Activated B cell treated with CpG ODN at 0.5 μM for 24 hours (primary cell): ENCODE data around the gene GLE1. TPM values are rescaled to one million over a fixed set of nuclear protein-coding genes. Genes with fewer than 3 reads are reported as not detected.
"Not testable (repeated sequence)": the region's sequence is repeated elsewhere in the genome, so short reads cannot be mapped to it uniquely, and the experiment has no call there.

Source experiments
- ATAC-seq: fragments of 200-7000 bp; cut with Tn5 transposase; one replicate; pipeline ENCODE4 v1.10.0; 2021; ENCODE audit warnings: low read depth, mild to moderate bottlenecking, moderate library complexity
- CTCF ChIA-PET: fragments of 350-600 bp; sonication (Branson Sonifier 250); formaldehyde crosslinking; loops from one replicate; lab custom pipeline; 2021; ENCODE audit warnings: antibody characterized with exemption; lab: Charles Lee
- POLR2A ChIA-PET: fragments of 350-600 bp; sonication (Branson Sonifier 250); formaldehyde crosslinking; loops from one replicate; lab custom pipeline; 2021; ENCODE audit warnings: antibody characterized with exemption; lab: Charles Lee
- DNase-seq: peaks from one replicate; pipeline ENCODE4 v3.0.0; 2022
- H3K27ac Mint-ChIP-seq: one replicate; pipeline ENCODE4 v1.8.0; 2020; ENCODE audit warnings: mixed read lengths
- H3K27me3 Mint-ChIP-seq: one replicate; pipeline ENCODE4 v1.8.0; 2021; ENCODE audit warnings: mixed read lengths
- H3K36me3 Mint-ChIP-seq: one replicate; pipeline ENCODE4 v1.8.0; 2021; ENCODE audit warnings: low read depth, mixed read lengths
- H3K4me1 Mint-ChIP-seq: one replicate; pipeline ENCODE4 v1.8.0; 2021; ENCODE audit warnings: mixed read lengths
- H3K4me3 Mint-ChIP-seq: one replicate; pipeline ENCODE4 v1.8.0; 2020; ENCODE audit warnings: mild to moderate bottlenecking, mixed read lengths
- H3K9me3 Mint-ChIP-seq: one replicate; pipeline ENCODE4 v1.8.0; 2020; ENCODE audit warnings: mixed read lengths
- intact Hi-C: fragments of 100-400 bp; cut with micrococcal nuclease; formaldehyde crosslinking; loops from one replicate; pipeline ENCODE4 v1.15.1; 2024
- total RNA-seq: library from RNA; stranded (reverse); gene quantifications from 2 replicates; pipeline ENCODE4 v1.2.3, GENCODE V29; 2022
- TF ChIP-seq, protein P1 (sequence below): fragments of 200-600 bp; IDR thresholded peaks from one replicate; pipeline ENCODE4 v1.8.0; 2022; ENCODE audit warnings: antibody characterized with exemption, mild to moderate bottlenecking

Gene GLE1
- total RNA-seq, 1 donor from 2014 or later: 31.8 TPM

- CTCF ChIA-PET: no interaction called here
- Mint-ChIP-seq H3K36me3 (peaks cover 38% of the 10 kb centered on the region), H3K9me3 (no peaks in the 10 kb centered on the region), H3K27me3 (no peaks in the 10 kb centered on the region), H3K27ac (no peak overlapping the region), H3K4me3 (peak overlapping the region; percentile 99), H3K4me1 (peaks cover 24% of the 10 kb centered on the region)
- POLR2A ChIA-PET: no interaction called here
- no peak for ATAC-seq
- DNase-seq: no peak
- TF ChIP-seq, protein P1, sequence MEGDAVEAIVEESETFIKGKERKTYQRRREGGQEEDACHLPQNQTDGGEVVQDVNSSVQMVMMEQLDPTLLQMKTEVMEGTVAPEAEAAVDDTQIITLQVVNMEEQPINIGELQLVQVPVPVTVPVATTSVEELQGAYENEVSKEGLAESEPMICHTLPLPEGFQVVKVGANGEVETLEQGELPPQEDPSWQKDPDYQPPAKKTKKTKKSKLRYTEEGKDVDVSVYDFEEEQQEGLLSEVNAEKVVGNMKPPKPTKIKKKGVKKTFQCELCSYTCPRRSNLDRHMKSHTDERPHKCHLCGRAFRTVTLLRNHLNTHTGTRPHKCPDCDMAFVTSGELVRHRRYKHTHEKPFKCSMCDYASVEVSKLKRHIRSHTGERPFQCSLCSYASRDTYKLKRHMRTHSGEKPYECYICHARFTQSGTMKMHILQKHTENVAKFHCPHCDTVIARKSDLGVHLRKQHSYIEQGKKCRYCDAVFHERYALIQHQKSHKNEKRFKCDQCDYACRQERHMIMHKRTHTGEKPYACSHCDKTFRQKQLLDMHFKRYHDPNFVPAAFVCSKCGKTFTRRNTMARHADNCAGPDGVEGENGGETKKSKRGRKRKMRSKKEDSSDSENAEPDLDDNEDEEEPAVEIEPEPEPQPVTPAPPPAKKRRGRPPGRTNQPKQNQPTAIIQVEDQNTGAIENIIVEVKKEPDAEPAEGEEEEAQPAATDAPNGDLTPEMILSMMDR: no peak
- intact Hi-C loops: loop anchor here (1.0 to 5.0 kb wide), 7 partner anchors 48 to 437 kb away; partner anchors contain the start of genes COQ4, KYAT1, NAIF1 and ODF2
Measured at GRCh38 chr9:128503870-128504269, 649 bp upstream of the GLE1 start.

DNA sequence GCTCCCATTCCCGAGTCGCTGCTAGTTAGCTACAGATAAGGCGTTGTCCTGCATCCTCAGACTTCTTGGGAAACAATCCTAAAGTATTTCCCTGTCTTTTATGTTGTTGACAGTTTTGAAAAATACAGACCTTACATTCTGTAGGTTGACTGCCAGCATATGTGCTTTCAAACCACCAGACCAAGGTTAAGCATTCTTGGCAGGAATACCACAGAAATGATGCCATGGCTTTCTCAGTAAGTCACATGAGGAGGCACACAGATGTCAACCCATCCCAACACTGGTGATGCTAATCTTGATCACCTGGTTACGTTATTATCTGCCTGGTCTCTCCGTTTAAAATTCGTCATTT lies 871 bp downstream of the GLE1 start:
- ChIA-PET CTCF (no interaction called here), POLR2A (interaction anchor here (0.6 to 2.8 kb wide), 6 partner anchors 11 to 197 kb away, joined by 3 to 21 read pairs (median 7); partner anchors contain the start of genes CERCAM, ODF2, SPTAN1 and URM1)
- DNase-seq (no peak), ATAC-seq (no peak)
- Mint-ChIP-seq H3K27ac (peak overlapping the region; percentile 98), H3K4me3 (peak overlapping the region; percentile 99), H3K36me3 (peaks cover 35% of the 10 kb centered on the region), H3K4me1 (peaks cover 24% of the 10 kb centered on the region), H3K9me3 (no peaks in the 10 kb centered on the region), H3K27me3 (no peaks in the 10 kb centered on the region)
- intact Hi-C loops: loop anchor here (1.0 to 5.0 kb wide), 6 partner anchors 47 to 375 kb away; partner anchors contain the start of genes COQ4, GOLGA2, KYAT1 and SPTAN1
- TF ChIP-seq, protein P1: no peak

DNA sequence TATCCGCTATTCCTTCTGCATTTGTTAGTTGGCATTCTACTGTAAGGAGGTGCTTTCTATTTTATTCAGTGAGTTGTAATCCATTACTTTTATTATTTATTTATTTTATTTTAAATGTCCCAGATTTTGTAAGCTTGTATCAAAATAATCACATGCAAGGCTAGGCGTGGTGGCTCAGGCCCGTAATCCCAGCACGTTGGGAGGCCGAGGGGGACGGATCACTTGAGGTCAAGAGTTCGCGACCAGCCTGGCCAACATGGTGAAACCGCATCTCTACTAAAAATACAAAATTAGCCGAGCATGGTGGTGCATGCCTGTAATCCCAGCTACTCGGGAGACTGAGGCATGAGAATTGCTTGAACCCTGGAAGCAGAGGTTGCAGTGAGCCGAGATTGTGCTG lies 1.4 kb downstream of the GLE1 start:
- peaks cover 31% of the 10 kb centered on the region for H3K36me3 Mint-ChIP-seq
- intact Hi-C loops: loop anchor here (1.0 to 5.0 kb wide), 6 partner anchors 46 to 375 kb away; partner anchors contain the start of genes COQ4, GOLGA2, KYAT1 and SPTAN1
- H3K27ac Mint-ChIP-seq: peak overlapping the region; percentile 46
- H3K4me1 Mint-ChIP-seq: peaks cover 24% of the 10 kb centered on the region
- H3K27me3 Mint-ChIP-seq, DNase-seq, ATAC-seq, CTCF ChIA-PET, H3K9me3 Mint-ChIP-seq: not testable (repeated sequence)
- peak overlapping the region; percentile 50 for H3K4me3 Mint-ChIP-seq
- POLR2A ChIA-PET: interaction anchor here (2.8 kb wide), 1 partner anchor 47 kb away, joined by 21 read pairs; the partner anchor contains the start of gene SPTAN1

DNA sequence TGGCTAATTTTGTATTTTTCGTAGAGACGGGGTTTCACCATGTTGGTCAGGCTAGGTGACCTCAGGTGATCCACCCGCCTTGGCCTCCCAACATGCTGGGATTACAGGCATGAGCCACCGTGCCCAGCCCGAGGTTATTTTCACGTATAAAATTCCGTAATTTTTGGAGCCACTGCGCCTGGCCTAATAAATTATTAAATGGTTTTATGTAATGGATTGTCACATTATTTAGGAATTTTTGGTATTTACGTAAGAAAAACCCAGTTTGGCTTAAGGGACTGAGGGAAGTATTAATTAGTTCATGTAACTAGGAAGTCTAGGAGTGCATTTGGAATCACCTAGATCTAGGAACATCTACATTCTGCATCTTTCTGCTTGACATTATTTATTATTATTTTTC lies 8.3 kb downstream of the GLE1 start:
- ATAC-seq: no peak
- H3K4me3 Mint-ChIP-seq: no peak overlapping the region
- H3K4me1 Mint-ChIP-seq: peaks cover 12% of the 10 kb centered on the region
- H3K27me3 Mint-ChIP-seq: no peaks in the 10 kb centered on the region
- ChIA-PET POLR2A (no interaction called here), CTCF (no interaction called here)
- no peak overlapping the region for H3K27ac Mint-ChIP-seq
- no peaks in the 10 kb centered on the region for H3K9me3 Mint-ChIP-seq
- DNase-seq: no peak
- intact Hi-C loops: no loop called here
- H3K36me3 Mint-ChIP-seq: peaks cover 61% of the 10 kb centered on the region
- TF ChIP-seq, protein P1: no peak

GRCh38 chr9:128521956-128522355 lies 17.4 kb downstream of the GLE1 start:
- DNase-seq: no peak
- TF ChIP-seq, protein P1: no peak
- CTCF ChIA-PET: no interaction called here
- ATAC-seq: no peak
- Mint-ChIP-seq H3K27me3 (no peaks in the 10 kb centered on the region), H3K4me3 (no peak overlapping the region), H3K4me1 (no peaks in the 10 kb centered on the region), H3K27ac (no peak overlapping the region), H3K36me3 (peaks cover 88% of the 10 kb centered on the region), H3K9me3 (peaks cover 3% of the 10 kb centered on the region)
- intact Hi-C loops: no loop called here
- POLR2A ChIA-PET: no interaction called here
